GM12891 (cell line): ENCODE measurements around the gene LORICRIN.

Experiments
- PAX5 ChIP-seq: IDR thresholded peaks from 2 replicates; pipeline ENCODE4 v1.6.1; 2011; ENCODE audit warnings: low read length, moderate library complexity, mild to moderate bottlenecking; ENCODE audit not compliant: insufficient read depth, severe bottlenecking
- POLR2A ChIP-seq: IDR thresholded peaks from 2 replicates; pipeline ENCODE4 v1.6.1; 2011; ENCODE audit warnings: low read depth, low read length, control low read depth
- POLR2AphosphoS5 ChIP-seq: IDR thresholded peaks from 2 replicates; pipeline ENCODE4 v1.6.1; 2011; ENCODE audit warnings: low read depth, low read length, control low read depth
- TAF1 ChIP-seq: IDR thresholded peaks from 2 replicates; pipeline ENCODE4 v1.6.1; 2011; ENCODE audit warnings: low read depth, low read length, control low read depth

DNA sequence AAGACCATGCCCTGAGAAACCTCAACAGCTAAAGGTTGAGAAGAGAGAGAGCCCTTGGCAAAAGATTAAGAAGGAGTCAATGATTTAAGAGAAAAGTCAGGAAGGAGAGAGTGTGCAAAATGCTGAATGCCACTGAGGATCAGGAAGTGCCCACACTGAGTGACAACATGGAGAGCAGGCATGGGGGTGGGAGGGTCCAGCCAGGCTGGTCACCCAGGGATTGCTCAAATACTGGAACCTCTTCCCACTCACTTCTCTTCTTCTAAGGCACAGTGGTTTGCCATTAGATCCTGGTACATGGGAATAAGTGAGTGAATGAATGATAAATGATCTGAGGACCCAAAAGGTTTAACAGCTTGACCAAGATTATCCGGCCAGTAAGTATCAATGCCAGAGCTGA, 31.0 kb upstream of the LORICRIN start:
- TF ChIP-seq POLR2A (no peak), TAF1 (no peak), POLR2AphosphoS5 (no peak), PAX5 (no peak)
